Measurements from ENCODE around the gene FOXP1. TPM values are rescaled to one million over a fixed set of nuclear protein-coding genes. Genes with fewer than 3 reads are reported as not detected.

Gene FOXP1
- total RNA-seq, 2 donors from 2014 or later, result 119 to 199 TPM

DNA sequence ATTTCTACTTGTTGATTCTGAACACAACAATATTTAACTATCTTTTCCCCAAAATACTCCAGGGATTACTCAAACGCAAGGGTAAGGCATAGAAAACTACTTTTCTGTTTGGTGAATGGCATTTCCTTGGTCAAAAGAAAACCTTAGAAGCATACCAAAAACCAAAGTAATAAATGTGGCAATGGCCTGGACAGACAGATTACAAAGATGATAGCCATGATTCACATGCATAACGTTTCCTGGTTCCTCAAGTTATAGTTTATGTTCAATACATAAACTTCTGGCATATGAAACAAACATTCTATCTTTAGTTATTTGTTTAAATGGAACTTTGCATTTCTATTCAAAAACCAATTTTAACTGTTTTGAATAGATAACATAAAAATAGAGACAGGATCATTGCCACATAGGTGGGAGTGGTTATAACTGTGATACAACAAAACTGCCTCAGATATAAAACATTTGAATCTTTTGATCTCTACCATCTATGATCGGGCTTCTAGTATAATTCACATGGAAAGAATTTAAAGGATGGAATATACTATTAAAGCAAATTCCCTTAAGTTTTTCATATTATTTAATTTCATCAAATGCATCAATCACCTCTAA lies 32.1 kb downstream of the FOXP1 start:
- ATAC-seq (no peak), DNase-seq (ENCODE audit: low spot score in 2 of 2) (no peak)
- H3K9me3 Mint-ChIP-seq, result no peaks in the 10 kb centered on the region
- no peak overlapping the region for H3K27ac Mint-ChIP-seq
- H3K36me3 Mint-ChIP-seq, result peaks cover 0 to 5% of the 10 kb centered on the region in 2 donors

DNA sequence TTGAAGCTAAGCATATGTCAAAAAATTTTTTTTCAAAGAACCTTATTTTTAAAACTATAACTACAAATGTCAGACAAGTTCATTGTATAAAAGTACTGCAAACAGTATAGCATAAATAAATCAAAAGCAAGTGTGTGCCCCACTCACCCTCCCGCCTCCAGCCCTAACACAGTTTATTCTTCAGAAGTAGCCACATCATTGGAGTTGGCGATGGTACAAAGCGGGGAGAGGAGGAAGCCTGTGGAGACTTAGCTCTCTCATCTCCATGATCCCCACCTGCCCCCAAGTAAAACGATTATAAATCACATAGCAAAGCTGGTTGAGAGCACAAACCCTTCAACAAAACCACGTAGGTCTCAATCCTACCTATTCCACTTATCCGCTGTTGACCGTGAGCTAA lies 33.6 kb downstream of the FOXP1 start:
- DNase-seq (ENCODE audit: low spot score in 2 of 2) (no peak), ATAC-seq (no peak)
- Mint-ChIP-seq H3K9me3 (no peaks in the 10 kb centered on the region), H3K36me3 (peaks cover 0 to 6% of the 10 kb centered on the region in 2 donors), H3K27ac (no peak overlapping the region)

DNA sequence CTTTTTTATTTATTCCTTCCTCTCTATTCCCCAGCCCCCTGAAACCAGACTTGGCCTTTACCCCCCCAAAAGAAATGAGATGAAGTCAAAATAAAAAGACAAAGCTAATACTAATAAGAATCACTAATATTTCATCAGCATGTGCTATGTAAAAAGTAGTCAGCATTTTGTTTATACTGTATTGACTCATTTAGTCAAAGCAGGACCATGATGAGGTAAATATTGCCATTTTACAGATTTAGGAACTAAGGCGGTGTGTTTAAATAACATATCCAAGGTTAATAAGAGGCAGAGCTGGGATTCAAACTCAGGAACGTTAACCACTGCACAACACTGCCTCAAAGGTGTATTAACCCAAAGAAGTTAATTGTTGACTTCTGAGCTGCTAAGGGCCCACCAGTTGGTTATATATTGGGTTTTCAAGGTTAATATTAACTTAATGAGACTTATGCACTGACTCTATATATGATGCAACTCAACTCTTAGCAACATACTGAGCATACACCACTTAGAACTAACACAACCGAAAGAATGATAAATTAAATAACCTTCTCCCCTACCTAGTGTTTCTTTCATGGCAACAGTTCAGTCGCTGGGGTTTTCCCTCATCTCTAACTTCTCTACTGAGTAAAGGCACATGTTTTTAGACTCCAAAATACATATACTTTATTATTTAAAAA lies 34.7 kb downstream of the FOXP1 start:
- DNase-seq (ENCODE audit: low spot score in 2 of 2) (no peak), ATAC-seq (peak in 1 of 2 donors; percentile 29)
- Mint-ChIP-seq H3K27ac (no peak overlapping the region), H3K9me3 (no peaks in the 10 kb centered on the region), H3K36me3 (peaks cover 0 to 6% of the 10 kb centered on the region in 2 donors)

DNA sequence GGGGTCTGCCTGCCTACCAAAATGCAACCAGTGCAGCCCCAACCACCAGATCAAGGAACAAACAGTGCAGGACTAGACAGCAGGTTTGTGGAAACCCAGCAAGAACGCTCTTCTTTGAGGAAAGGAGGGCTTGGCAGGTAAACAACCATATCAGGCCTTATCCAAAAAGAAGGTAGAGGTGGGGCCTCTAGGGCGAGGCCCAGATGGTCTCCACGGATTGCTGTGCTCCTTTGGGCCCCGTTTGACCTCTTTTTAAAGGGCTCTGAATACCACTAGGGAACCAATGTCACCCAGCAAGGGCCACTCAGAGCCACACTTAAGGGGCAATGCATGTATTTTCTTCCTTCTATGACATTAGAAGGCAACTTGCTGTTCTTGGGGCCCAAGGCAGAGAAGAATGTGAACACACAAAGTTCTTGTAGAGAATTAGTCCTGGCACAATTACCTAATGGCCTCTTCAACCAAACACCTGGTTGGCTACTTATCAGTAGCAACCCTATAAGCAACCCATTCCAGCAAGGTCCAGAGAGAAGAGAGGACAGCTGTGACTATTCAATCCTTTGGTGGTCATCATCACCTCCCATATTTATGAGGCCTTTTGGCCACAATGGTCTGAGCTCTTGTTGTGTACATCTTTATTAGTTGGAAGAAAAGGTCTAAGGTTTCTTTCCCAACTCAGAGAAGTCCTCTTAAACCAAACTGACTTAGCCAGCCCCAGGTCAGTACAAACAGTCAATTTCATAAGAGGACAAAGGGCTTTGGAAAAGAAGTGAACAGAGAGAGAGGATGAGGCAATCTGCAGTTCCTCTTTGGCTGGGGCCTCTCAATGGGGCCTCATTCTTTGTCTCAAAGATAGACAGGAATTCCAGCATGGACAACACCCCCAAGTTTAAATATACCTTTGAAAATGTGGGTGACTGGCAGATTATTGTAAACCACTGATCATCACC lies 36.0 kb downstream of the FOXP1 start:
- Mint-ChIP-seq H3K27ac (no peak overlapping the region), H3K9me3 (no peaks in the 10 kb centered on the region), H3K36me3 (peaks cover 0 to 7% of the 10 kb centered on the region in 2 donors)
- ATAC-seq (no peak), DNase-seq (ENCODE audit: low spot score in 2 of 2) (no peak)

DNA sequence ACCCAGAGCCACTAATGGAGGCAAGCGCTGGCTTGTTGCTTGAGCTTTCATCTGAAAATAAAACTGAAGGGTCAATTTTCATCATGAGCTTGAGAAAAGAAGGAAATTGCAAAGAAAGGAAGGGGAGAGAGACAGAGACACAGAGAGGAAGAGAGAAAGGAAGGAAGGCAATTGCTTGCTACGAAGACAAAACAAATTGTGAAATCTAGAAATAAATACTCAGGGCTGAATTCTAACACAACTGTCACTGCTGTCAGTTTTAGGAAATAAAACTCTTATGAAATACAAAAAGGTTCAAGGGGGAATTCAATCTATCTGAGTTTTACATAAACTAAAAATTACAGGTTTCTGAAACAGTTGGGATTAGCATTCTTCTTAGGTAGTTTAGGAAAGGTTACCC lies 36.7 kb downstream of the FOXP1 start:
- H3K27ac Mint-ChIP-seq, result no peak overlapping the region
- no peak for DNase-seq (ENCODE audit: low spot score in 2 of 2)
- H3K36me3 Mint-ChIP-seq, result peaks cover 4 to 13% of the 10 kb centered on the region in 2 donors
- no peaks in the 10 kb centered on the region for H3K9me3 Mint-ChIP-seq
- ATAC-seq, result no peak

DNA sequence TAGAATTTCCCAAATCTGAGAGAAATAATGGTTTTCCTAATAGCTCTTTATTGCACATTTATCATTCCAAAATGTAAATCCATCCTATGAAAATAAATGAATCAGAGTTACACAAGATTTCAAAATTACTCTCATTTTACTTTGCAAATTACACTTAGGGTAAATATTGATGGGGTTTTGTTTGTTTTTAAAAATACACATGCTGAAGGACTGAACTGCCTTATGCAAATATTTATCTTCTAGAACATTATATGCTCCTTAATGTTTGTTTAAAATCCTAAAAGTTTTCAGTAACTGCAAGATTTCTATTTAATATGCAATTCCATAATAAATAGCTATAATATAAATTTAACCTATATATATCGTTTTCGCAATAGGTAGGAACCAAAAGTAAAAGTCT lies 38.2 kb downstream of the FOXP1 start:
- Mint-ChIP-seq H3K27ac (no peak overlapping the region), H3K9me3 (no peaks in the 10 kb centered on the region), H3K36me3 (peaks cover 11 to 13% of the 10 kb centered on the region in 2 donors)
- ATAC-seq (no peak), DNase-seq (ENCODE audit: low spot score in 2 of 2) (no peak)

DNA sequence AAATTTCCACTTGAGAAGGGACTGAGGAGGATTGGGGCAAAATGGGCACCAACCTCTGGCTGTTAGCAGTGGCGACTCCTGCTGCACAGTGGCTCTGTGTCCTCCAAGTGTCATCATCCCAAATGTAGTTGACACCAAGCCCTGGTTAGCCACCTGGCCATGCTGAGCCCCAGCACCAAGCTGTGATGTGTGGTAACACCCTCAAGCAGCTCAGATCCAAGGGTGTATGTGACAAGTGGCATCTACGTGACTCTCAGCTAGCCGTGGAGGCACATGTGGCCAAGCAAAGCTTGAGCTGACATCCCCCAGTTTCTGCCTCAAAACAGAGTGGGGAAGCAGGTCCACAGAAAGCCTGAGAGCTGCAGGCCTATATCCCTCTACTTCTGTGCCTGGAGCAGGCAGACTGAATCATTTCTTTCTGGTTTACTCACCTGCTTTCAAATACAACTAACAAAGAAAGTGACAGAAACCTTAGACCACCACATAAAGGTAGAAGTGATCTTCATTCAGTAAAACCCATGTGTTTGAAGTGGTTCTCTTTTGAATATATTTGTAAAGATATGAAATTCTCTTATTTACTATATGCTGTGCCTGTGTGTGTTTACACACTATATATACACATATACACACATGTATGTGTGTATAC lies 40.0 kb downstream of the FOXP1 start:
- peak overlapping the region in 1 of 2 donors; percentile 18 for H3K27ac Mint-ChIP-seq
- DNase-seq (ENCODE audit: low spot score in 2 of 2), result peak in 1 of 2 donors; percentile 54
- peak; percentile 91 to 98 for ATAC-seq
- H3K9me3 Mint-ChIP-seq, result no peaks in the 10 kb centered on the region
- peaks cover 11 to 13% of the 10 kb centered on the region in 2 donors for H3K36me3 Mint-ChIP-seq

DNA sequence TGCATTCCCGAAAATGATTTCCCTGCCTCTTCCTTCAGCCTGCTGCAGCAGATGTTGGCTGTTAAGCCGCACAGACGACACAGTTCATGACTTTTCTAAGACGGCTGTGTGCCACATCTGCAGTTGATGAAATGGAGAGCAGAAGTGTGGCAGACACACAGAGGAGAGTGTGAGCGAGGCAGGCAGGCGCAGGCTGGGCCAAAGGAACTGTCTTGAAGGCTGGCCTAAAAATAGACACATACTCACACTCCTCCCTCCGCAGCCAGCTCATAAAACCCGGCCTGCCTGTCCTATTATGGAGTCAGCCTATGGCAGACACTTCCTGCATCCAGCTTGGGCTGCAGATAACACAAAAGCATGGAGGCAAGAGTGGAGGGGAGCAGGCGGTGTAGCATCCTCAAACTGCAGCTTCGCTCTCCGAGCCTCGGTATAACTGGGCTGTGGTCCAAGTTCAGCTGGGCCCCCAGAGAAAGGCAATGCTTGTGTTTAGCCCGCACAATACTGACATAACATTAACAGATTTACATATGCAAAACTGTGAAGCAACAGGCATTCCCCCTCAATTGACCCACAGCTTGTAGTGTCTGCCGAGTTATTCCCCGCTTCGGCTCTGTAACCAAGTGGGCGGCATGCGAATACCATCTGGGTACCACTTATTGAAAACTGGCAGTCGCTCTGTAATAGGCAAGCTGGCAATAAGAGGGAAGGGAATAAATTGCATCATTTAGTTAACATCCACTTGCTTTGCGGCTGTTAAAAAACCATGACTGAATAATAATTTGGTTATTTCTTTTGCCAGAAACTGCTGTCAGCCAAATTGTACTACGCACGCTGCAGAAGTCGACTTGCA lies 40.8 kb downstream of the FOXP1 start:
- H3K36me3 Mint-ChIP-seq, result peaks cover 11 to 13% of the 10 kb centered on the region in 2 donors
- H3K9me3 Mint-ChIP-seq, result no peaks in the 10 kb centered on the region
- DNase-seq (ENCODE audit: low spot score in 2 of 2) (no peak), ATAC-seq (peak in 1 of 2 donors; percentile 31)
- H3K27ac Mint-ChIP-seq, result peak overlapping the region in 1 of 2 donors; percentile 50

DNA sequence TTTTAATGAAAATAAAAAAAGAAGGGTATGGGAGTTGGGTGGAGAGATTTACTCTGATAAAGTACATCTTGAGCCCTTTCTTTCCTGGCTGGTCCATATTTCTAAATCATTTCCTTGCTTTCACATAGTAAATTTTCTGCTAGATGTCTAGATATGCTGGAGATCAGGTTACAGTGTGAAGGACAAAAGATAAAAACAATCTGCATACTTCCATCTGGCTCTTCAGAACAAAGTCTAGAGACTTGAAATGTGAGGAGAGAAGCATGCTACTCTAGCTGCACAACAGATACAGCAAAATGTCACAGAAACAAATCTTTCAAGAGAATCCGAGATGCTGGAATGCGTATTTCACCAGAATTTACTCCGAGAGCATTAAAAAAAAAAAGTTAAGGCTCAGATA lies 42.2 kb downstream of the FOXP1 start:
- no peak overlapping the region for H3K27ac Mint-ChIP-seq
- no peaks in the 10 kb centered on the region for H3K9me3 Mint-ChIP-seq
- ATAC-seq (no peak), DNase-seq (ENCODE audit: low spot score in 2 of 2) (no peak)
- peaks cover 8 to 11% of the 10 kb centered on the region in 2 donors for H3K36me3 Mint-ChIP-seq

DNA sequence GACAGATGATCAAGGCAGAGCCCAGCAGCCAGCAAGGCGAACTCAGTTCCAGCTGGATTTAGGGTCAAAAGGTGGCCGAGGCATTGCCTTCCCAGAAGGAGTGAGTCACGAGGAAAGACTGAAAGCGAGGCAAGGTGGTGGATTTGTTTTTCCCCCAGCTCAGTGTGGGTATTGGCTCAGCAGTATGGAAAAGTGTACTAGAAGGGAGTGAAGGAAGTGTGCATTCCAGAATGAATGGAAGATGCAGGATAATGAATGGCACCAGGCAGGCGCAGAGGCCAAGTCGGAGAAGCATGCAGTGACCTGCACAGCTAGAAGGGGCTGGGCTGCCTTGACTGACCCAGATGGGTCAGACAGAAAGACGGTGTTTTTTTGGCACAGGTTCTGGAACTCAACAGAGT lies 46.3 kb downstream of the FOXP1 start:
- DNase-seq (ENCODE audit: low spot score in 2 of 2), result no peak
- Mint-ChIP-seq H3K36me3 (peaks cover 3 to 11% of the 10 kb centered on the region in 2 donors), H3K27ac (no peak overlapping the region), H3K9me3 (no peaks in the 10 kb centered on the region)
- ATAC-seq, result no peak

DNA sequence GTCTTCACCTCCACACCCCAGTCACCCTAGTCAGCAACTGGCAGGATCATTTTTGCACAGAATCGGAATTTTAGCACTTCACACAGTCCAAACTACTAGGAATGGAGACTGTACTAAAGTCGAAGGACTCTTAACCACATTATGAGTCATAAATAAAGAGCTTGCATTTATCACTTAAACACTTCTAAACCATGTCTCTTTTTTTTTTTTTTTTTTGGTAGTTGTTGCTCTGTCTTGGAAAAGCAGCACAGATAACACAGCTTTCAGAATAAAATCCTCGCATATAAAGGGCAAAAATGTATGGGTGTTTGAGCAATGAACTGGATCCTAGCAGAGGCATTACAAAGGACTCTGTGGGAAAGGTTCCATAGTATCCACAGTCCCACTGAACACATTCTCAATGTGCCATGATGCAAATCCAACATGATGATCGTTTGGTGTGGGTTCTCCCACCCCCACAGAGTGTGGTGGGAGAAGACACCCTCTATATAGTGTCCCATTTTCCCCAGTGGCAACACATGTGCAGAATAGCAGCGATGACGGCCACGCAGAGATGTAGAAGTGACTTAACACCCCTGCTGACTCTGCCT lies 47.1 kb downstream of the FOXP1 start:
- H3K36me3 Mint-ChIP-seq, result peaks cover 0 to 3% of the 10 kb centered on the region in 2 donors
- H3K9me3 Mint-ChIP-seq, result no peaks in the 10 kb centered on the region
- H3K27ac Mint-ChIP-seq, result no peak overlapping the region
- DNase-seq (ENCODE audit: low spot score in 2 of 2) (no peak), ATAC-seq (peak in 1 of 2 donors; percentile 63)

DNA sequence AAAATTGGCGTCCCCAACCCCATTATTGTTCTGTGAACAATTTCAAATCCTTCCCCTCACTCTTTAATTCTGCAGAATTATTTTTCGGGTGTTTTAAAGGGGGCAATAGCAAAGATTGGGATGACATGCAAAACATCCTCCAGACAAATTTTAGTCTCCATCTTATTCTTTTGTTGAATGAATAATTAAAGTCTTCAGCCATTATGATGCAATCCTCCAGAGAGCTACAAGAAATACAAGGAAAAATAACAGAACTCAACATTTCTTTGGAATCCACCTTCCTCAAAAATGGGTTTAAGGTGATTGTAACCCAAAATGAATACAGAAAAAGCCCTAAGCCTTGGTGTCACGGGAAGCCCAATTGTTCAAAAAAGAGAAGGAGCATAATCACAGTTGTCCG lies 49.9 kb downstream of the FOXP1 start:
- ATAC-seq (no peak), DNase-seq (ENCODE audit: low spot score in 2 of 2) (no peak)
- Mint-ChIP-seq H3K9me3 (no peaks in the 10 kb centered on the region), H3K36me3 (no peaks in the 10 kb centered on the region), H3K27ac (no peak overlapping the region)

DNA sequence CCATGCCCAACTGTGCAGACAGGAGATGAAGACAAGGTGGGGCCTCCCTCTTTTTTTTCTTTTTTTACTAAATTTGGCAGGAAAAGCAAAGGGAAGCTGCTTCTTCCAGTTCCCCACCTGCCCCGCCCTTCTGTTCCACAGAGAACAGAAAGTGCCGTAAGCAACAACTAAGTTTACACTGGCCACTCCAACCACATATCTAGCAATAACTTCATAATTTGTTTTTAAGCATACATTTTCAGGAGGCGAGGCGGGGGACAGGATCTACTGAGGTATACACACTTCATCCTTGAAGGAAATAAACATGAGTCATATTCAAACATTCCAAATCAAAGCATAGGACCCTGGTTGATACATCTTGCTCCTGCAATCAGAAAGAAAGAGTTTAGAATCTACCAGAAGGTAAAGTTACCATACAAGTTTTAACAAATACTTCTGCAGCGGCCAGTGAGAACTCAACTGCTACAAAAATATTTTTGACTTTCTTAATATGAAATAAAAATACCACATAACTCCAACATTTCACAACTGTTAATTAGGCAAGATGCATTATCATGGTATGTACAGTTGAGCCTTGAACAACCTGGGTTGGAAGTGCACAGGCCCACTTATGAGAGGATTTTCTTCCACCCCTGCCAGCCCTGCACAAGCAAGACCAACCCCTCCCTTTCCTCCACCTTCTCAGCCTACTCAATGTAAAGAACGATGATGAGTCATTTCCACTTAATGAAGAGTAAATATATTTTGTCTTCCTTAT lies 50.7 kb downstream of the FOXP1 start:
- no peak for ATAC-seq
- Mint-ChIP-seq H3K27ac (no peak overlapping the region), H3K36me3 (no peaks in the 10 kb centered on the region), H3K9me3 (no peaks in the 10 kb centered on the region)
- DNase-seq (ENCODE audit: low spot score in 2 of 2), result no peak

DNA sequence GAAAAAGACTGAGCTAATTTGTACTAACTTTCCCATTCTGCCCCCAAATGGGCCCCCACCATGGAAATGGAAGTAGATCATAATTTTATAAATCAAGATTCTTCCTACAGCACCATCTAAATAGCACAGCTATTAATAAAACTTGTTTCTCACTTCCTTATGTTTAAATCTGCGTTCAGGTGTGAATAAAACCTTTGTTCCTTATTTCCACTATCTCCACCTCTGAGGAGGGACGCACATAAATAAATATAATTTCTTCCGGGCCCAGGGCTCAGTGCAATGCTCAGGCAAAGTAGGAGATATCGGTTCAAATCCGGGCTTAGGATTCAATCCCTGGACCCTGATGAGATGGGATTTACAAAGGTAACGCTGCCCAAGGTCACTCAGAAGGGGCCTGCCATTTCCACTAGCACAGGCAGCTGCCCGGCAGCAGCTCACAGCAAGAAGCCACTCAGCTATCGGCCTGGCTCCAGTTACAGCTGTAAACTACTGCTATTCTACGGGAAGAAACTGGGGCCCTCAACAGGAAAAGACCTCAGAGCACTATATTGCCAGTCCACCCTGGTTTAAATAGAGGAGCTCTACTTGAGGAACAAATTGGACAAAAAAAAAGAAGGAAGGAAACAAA lies 52.5 kb downstream of the FOXP1 start:
- Mint-ChIP-seq H3K9me3 (no peaks in the 10 kb centered on the region), H3K27ac (no peak overlapping the region), H3K36me3 (peaks cover 0 to 6% of the 10 kb centered on the region in 2 donors)
- ATAC-seq, result no peak
- no peak for DNase-seq (ENCODE audit: low spot score in 2 of 2)

DNA sequence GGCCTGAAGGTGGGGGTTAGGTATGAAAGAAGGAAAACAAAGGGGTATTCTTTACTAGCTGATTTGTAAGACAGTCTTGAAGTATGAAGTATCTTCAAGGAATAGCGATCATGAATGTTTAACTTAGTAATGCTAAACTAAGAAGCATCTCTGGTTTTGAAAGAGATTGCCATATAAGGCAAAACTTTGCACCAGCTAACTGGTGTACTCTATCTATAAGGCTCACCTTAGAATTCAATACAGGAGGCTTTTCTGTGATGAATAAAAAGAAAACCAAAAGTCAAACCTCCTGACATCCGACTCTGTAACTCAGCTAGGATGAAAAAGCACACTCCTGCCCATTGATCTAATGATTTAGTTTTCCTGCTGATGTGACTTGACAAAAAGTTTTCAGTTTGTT lies 54.7 kb downstream of the FOXP1 start:
- Mint-ChIP-seq H3K27ac (peak overlapping the region in 1 of 2 donors; percentile 45), H3K9me3 (no peaks in the 10 kb centered on the region), H3K36me3 (peaks cover 0 to 6% of the 10 kb centered on the region in 2 donors)
- ATAC-seq (peak; percentile 71 to 90), DNase-seq (ENCODE audit: low spot score in 2 of 2) (no peak)

All from activated naive CD4-positive, alpha-beta T cell treated with anti-CD3 and anti-CD28 coated beads, Interleukin-2, amount 50 U/mL, for 72 hours (primary cell).